Measurements from ENCODE around the gene OSBPL10. TPM values are rescaled to one million over a fixed set of nuclear protein-coding genes. Genes with fewer than 3 reads are reported as not detected.

Gene OSBPL10
- total and polyA plus RNA-seq, 2 of the 8 experiments (the other 6 are each of a cell fraction or from before 2014, with no cell fraction given), result 26.2 to 86.7 TPM

DNA sequence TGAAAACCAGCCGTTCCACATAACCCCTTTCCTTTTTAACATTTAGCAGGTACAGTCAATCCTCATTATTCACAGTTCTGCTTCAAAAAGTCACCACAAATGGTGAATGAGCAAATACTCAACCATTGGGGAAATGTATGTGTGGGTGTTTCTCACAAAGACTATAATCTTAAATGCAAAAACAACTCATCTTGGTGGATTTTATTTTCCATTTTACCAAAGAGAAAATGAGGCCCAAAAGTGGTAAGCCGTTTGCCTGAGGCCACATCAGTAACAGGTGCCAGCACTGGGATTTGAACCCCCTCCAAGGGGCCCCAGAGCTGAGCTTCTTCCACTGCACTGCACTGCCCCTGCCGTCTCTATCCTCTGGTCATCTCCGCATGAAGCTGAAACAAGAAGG, 208.8 kb downstream of the OSBPL10 start:
- no peak overlapping the region for H2BK12ac ChIP-seq (ENCODE audit: low read depth, low read length)
- ChIA-PET CTCF (ENCODE audit: partially characterized antibody) (interaction anchor here (1.0 kb wide), 1 partner anchor 11 kb away, joined by 3 read pairs; no protein-coding TSS in a partner anchor), POLR2A (ENCODE audit: partially characterized antibody) (no interaction called here)
- H3K23ac ChIP-seq (ENCODE audit: insufficient read length), result no peak overlapping the region
- no peak overlapping the region for H2BK20ac ChIP-seq (ENCODE audit: low read length)
- no peak overlapping the region for H3K14ac ChIP-seq (ENCODE audit: insufficient read length)
- no peak overlapping the region for H4K91ac ChIP-seq (replicated peaks; ENCODE audit: insufficient read length, low read length)
- H4K5ac ChIP-seq (ENCODE audit: insufficient read length, low read depth, low read length), result no peak overlapping the region
- no peak overlapping the region for H3K56ac ChIP-seq (replicated peaks; ENCODE audit: insufficient read length, low read depth, low read length)
- H4K8ac ChIP-seq (ENCODE audit: extremely low read depth, insufficient read depth, low read length), result no peak overlapping the region
- 91% methylated on average over 4 of the region's 4 CpGs; no CpG with 5 or more reads in 1 of the 2 experiments for WGBS, 2 experiments (ENCODE audit: extremely low coverage in 1 of 2, insufficient coverage in 1 of 2, insufficient read length in 1 of 2, insufficient replicate concordance in 2 of 2, low coverage in 1 of 2, low lambda C conversion rate in 2 of 2, missing lambda C conversion rate in 1 of 2)
- H3K27me3 ChIP-seq (replicated peaks in 1 of 4; ENCODE audit: control insufficient read depth in 3 of 4, extremely low read depth in 1 of 4, insufficient read depth in 3 of 4, low read length in 3 of 4), result no peaks in the 10 kb centered on the region
- TF ChIP-seq, protein P1, sequence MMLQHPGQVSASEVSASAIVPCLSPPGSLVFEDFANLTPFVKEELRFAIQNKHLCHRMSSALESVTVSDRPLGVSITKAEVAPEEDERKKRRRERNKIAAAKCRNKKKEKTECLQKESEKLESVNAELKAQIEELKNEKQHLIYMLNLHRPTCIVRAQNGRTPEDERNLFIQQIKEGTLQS (IDR thresholded peaks at IDR 0.05; ENCODE audit: insufficient read depth, low read depth, low read length), result no peak
- TF ChIP-seq, protein P2, sequence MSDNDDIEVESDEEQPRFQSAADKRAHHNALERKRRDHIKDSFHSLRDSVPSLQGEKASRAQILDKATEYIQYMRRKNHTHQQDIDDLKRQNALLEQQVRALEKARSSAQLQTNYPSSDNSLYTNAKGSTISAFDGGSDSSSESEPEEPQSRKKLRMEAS (IDR thresholded peaks at IDR 0.05), result no peak
- TF ChIP-seq PHF8 (conservative IDR thresholded peaks at IDR 0.05; ENCODE audit: low read depth, low read length) (no peak), SIRT6 (IDR thresholded peaks at IDR 0.05; ENCODE audit: low read length) (no peak), RXRA (IDR thresholded peaks at IDR 0.05; ENCODE audit: insufficient read depth, low read depth, low read length) (no peak), EZH2 (IDR thresholded peaks at IDR 0.05; ENCODE audit: low read depth, low read length, severe bottlenecking) (no peak), NRF1 (IDR thresholded peaks at IDR 0.05; ENCODE audit: low read depth, low read length) (no peak)
- TF ChIP-seq, protein P3, sequence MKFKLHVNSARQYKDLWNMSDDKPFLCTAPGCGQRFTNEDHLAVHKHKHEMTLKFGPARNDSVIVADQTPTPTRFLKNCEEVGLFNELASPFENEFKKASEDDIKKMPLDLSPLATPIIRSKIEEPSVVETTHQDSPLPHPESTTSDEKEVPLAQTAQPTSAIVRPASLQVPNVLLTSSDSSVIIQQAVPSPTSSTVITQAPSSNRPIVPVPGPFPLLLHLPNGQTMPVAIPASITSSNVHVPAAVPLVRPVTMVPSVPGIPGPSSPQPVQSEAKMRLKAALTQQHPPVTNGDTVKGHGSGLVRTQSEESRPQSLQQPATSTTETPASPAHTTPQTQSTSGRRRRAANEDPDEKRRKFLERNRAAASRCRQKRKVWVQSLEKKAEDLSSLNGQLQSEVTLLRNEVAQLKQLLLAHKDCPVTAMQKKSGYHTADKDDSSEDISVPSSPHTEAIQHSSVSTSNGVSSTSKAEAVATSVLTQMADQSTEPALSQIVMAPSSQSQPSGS (IDR thresholded peaks at IDR 0.05; ENCODE audit: low read length), result no peak
- H3K18ac ChIP-seq (ENCODE audit: extremely low read depth, low read length), result no peak overlapping the region
- no peak overlapping the region for H2BK5ac ChIP-seq (ENCODE audit: low read depth, low read length)
- H3K4ac ChIP-seq (replicated peaks; ENCODE audit: insufficient read length, low read depth, low read length), result no peak overlapping the region
- DNase-seq (ENCODE audit: low read depth in 1 of 2, low spot score in 2 of 2) (peak in 1 of 2 experiments; percentile 33), FAIRE-seq (no peak)
- no peak overlapping the region for H2AK5ac ChIP-seq (ENCODE audit: low read depth, low read length)
- peaks cover 2% of the 10 kb centered on the region; the same call in 1 of the 2 replicates for H3K79me1 ChIP-seq (ENCODE audit: low read depth, low read length)
- no peaks in the 10 kb centered on the region; a peak in 1 of 7 replicates for H3K4me1 ChIP-seq (replicated peaks in 1 of 4; ENCODE audit: control insufficient read depth in 3 of 4, insufficient read depth in 4 of 4, low read length in 3 of 4)
- no peak overlapping the region for H2BK15ac ChIP-seq (ENCODE audit: low read length)
- peaks cover 0 to 26% of the 10 kb centered on the region in 2 experiments; a peak in 2 of 4 replicates for H3K79me2 ChIP-seq (ENCODE audit: control insufficient read depth in 1 of 2, insufficient read depth in 2 of 2, low read length in 2 of 2)
- H3K9me3 ChIP-seq (ENCODE audit: insufficient read depth in 2 of 2, low read depth in 1 of 2, low read length in 1 of 2), result no peaks in the 10 kb centered on the region
- H2BK120ac ChIP-seq (replicated peaks; ENCODE audit: low read depth, low read length), result no peak overlapping the region
- H3K36me3 ChIP-seq (ENCODE audit: control insufficient read depth in 2 of 4, insufficient read depth in 4 of 4, low read length in 3 of 4), result no peaks in the 10 kb centered on the region
- H3K9ac ChIP-seq (replicated peaks in 1 of 4; ENCODE audit: extremely low read depth in 1 of 4, low read depth in 3 of 4, low read length in 3 of 4), result no peak overlapping the region
- no peak overlapping the region for H3K4me3 ChIP-seq (ENCODE audit: extremely low read depth in 1 of 4, insufficient read depth in 2 of 4, low read depth in 3 of 4, low read length in 4 of 4)
- no peaks in the 10 kb centered on the region for H3K23me2 ChIP-seq (ENCODE audit: low read depth, low read length)
- no peak overlapping the region for H2AFZ ChIP-seq (ENCODE audit: low read length)
- no peak overlapping the region for H3K4me2 ChIP-seq (ENCODE audit: insufficient read depth in 1 of 2, low read depth in 2 of 2, low read length in 2 of 2)
- H4K20me1 ChIP-seq (replicated peaks in 1 of 2; ENCODE audit: control insufficient read depth in 1 of 2, insufficient read depth in 2 of 2, low read length in 2 of 2), result no peaks in the 10 kb centered on the region
- no peak overlapping the region for H3K27ac ChIP-seq (ENCODE audit: low read depth, low read length)
